Kidney tubule cell (primary cell): Measurements from ENCODE around the gene GMEB1.
"Not testable (repeated sequence)": the region's sequence is repeated elsewhere in the genome, so short reads cannot be mapped to it uniquely, and the experiment has no call there.

Source experiments
- DNase-seq: peaks from one replicate; pipeline ENCODE4 v3.0.0-alpha.2; 2018; ENCODE audit warnings: low spot score

GMEB1 gene

GRCh38 chr1:28671254-28671780, 2.7 kb downstream of the GMEB1 start:
- no peak for DNase-seq

- not testable (repeated sequence) for DNase-seq
Measured at GRCh38 chr1:28672971-28673370, 4.4 kb downstream of the GMEB1 start.

- no peak for DNase-seq
Measured at GRCh38 chr1:28675924-28676257, 7.3 kb downstream of the GMEB1 start.

GRCh38 chr1:28680151-28680550, 11.6 kb downstream of the GMEB1 start:
- no peak for DNase-seq

DNA sequence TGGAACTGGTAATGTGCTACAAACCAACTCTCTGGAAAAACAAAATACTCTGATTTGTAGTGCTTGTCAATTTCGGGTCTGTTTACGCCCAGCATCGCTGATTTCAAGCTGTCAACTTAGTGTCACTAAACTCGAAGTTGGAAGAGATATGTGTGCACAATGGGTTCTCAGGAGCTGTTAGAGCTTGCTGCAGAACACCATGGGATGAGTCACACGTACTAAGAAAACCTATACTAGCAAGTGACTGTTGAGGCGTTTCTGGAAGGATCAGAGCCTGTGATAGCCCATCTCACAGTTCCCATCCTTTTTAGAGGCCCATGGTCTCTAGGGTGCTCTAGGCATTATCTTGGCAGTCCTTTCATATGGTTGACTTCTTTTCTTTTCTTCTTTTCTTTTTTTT, 14.3 kb downstream of the GMEB1 start:
- no peak for DNase-seq

DNA sequence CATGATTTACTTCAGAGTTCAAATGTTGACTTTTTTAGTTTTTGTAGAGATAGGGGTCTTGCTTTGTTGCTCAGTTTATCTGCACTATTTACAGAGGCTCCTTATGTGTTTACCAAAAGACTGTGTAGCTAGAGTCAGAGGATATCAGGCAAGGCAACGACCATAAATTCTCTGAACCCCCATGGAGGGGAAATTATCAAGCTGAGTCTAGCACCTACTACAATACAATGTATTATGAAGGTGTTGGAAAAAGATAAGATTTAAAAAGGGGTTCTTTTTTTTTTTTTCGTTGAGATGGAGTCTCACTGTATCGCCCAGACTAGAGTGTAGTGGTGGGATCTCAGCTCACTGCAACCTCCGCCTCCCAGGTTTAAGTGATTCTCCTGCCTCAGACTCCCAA, 16.4 kb downstream of the GMEB1 start:
- no peak for DNase-seq

- not testable (repeated sequence) for DNase-seq
Measured at GRCh38 chr1:28691627-28692026, 23.0 kb downstream of the GMEB1 start.

DNA sequence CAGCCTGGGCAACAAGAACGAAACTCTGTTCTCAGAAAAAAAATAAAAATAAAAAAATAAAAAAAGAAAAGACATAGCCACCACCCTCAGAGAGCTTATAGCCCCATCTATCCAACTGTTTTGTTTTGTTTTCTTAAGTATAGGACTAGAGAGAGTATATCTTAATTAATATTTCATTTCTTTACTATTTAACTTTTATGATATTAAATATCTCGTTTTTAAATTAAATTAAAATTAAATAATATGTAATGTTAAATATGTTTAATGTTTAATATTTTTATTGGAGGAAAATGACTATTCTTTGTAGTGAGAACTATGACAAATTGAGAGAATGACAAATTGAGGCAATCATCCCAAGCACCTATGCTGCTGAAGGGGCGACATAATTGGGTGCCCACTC, 35.0 kb downstream of the GMEB1 start:
- DNase-seq = no peak

DNA sequence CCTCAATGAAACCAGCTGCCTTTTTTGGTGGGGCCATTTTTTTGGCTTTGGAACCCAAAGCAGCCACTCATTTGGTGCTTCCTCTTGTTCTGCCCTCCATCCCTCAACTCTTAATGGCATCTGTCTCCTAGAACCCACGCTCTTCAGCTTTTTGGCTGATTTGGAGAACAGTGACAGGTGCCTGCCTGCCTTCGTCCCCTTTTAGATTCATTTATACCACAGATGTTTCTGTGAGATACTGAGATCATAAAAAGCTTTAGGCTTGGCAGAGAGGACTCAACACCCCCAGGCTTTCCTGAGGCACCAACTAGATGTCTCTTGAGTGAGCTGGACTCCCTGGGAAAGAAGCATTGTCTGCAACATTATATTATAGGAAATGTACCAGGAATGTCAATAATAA, 47.8 kb downstream of the GMEB1 start:
- no peak for DNase-seq

GRCh38 chr1:28718166-28718565, 49.6 kb downstream of the GMEB1 start:
- DNase-seq = no peak

DNA sequence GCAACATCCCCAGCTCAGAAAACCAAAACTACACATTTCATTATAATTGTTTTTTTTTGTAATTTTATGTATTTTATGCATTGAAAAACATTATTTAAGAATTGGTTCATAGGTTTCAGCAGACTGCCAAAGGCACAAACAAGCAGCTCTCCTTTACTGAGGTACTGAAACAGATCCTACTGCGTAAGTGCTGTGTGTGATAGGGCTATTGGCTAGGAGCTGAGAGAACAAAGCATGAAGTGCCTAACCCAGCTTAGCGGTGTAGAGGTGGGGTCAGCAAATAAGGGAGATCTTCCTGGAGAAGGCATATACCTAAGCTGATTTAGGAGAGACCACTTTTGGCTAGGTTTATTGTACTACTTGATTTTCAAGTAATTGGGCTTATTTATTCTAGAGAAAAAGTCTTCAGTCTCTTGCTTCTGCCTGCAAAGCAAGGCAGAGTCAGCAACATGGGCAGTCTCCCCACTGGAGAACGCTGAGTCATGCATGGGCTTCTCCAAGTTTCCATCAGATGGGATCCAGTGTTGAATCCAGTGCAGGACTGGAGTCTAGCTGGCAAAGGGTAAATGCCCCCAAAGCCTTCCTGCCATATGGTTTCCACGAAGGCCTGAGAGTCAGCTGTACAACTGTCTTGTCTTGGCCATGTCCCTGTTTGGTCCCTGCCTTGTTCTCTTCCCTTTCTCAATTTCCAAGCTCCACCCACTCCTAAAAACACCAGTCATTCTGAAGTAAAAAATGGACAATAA, 50.2 kb downstream of the GMEB1 start:
- no peak for DNase-seq

DNA sequence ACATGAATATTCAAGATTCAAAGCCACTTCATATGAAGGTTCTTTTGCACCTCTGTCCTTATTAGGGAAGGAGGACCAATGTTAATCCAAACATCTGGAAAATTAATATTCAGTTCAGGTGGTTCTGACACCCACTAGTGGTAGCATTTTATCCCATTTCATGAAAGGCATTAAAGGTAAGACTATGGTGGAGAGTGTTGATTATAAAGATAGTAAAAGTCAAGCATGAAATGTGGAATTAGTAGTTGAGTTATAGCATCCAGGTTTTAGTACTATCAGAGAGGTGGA, 50.7 kb downstream of the GMEB1 start:
- no peak for DNase-seq

- no peak for DNase-seq
Measured at GRCh38 chr1:28720376-28720775, 51.8 kb downstream of the GMEB1 start.

DNA sequence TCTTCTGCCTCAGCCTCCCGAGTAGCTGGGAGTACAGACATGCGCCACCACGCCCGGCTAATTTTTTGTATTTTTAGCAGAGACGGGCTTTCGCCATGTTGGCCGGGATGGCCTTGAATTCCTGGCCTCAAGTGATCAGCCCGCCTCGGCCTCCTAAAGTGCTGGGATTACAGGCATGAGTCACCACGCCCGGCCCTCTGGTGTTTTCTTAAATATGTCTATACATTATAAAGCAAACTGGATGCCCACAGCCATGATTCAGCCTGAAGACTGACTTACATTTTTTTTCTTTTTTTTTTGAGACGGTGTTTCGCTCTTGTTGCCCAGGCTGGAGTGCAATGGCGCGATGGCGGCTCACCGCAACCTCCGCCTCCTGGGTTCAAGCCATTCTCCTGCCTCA, 53.3 kb downstream of the GMEB1 start:
- DNase-seq = not testable (repeated sequence)

- DNase-seq = not testable (repeated sequence)
Measured at GRCh38 chr1:28725365-28725764, 56.8 kb downstream of the GMEB1 start.

- DNase-seq = no peak
Measured at GRCh38 chr1:28735961-28736449, 67.4 kb downstream of the GMEB1 start.

DNA sequence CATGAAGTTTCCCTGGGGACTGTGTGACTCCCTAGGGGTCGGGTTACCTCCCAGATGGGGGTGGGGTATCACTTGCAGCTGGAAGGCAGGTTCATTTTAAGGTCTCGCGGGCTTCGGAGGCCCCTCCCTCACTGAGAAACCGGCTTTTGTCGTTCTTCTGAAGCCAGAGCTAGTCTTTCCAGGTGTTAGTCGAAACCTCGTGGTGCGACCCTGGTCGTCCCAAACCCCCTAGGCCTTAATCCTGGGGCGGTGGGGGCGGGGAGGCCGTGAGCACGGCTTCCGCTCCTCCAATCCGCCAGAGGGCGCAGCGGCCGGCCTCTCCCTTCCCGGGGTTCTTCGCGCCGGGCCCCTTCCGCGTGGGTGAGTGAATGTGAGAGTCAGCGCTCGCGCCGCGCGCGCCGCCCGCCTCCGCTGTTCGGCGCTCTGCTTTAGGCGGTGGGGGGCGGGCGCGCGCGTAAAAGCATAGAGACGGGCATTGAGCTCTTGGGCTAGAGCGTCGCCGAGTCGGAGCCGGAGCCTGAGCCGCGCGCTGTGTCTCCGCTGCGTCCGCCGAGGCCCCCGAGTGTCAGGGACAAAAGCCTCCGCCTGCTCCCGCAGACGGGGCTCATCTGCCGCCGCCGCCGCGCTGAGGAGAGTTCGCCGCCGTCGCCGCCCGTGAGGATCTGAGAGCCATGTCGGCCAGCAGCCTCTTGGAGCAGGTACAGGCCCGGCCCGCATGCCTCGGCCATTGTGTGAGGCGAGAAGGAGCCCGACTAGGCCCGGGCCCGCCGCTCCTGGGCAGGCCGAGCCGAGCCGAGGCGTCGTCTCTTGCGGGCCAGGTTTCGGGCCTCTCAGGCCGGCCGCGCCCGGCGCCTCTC, 68.1 kb downstream of the GMEB1 start, which contains the start of gene YTHDF2:
TSS of gene YTHDF2 (plus strand) at position 491 of the 857 bp plus-strand sequence. CDS start at position 672, 181 bp downstream.
- peak; percentile 97 for DNase-seq

- DNase-seq = peak; percentile 67
Measured at GRCh38 chr1:28737307-28738132, 68.9 kb downstream of the GMEB1 start.

- DNase-seq = no peak
Measured at GRCh38 chr1:28740118-28740517, 71.5 kb downstream of the GMEB1 start.

GRCh38 chr1:28744184-28744583, 75.6 kb downstream of the GMEB1 start:
- no peak for DNase-seq

GRCh38 chr1:28745653-28746173, 77.1 kb downstream of the GMEB1 start:
- DNase-seq = no peak

GRCh38 chr1:28750330-28750729, 81.7 kb downstream of the GMEB1 start:
- no peak for DNase-seq
